NCI-H226 (cell line): Measurements from ENCODE around the gene ATG4D.

Source experiments
- DNase-seq: peaks from one replicate; pipeline ENCODE4 v3.0.0-alpha.2; 2015

ATG4D gene

DNA sequence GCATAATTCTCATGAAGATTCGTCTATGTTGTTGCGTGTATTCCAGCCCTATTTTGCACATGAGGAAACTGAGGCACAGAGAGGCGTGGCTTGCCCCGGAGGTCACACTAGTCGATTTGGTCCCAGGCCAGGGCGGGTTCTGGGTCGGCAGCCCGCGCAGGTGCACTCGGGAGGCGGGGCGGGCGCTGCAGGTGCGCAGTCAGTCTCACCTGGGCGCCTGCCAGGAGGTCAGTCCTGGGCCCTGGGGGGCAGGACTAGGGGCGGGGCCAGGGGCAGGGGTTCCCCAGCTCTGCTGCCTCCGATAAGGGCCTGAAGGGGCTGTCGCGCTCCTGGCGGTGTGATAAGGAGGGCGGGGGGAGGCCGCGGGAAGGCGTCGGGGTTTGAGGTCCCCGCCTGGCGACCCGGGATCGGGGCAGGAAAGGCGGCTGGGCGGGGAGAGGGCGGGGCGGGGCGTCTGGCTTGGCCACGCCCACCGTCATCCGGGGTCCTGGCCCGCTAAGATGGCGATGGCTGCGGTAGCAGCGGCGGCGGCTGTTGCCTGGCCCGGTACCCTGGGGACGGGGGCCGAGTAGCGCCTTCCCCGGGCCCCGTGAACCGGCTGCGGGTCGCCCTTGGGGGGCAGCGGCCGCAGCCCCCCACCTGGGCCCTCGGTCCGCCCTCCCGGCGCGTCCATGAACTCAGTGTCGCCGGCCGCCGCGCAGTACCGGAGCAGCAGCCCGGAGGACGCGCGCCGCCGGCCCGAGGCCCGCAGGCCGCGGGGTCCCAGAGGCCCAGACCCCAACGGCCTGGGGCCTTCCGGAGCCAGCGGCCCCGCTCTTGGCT lies at the start of gene ATG4D:
Gene ATG4D, plus strand, starts transcription at position 485 of the 822 bp plus-strand sequence. Its CDS starts 187 bp downstream, at position 672.
- DNase-seq = peak; percentile 49

DNA sequence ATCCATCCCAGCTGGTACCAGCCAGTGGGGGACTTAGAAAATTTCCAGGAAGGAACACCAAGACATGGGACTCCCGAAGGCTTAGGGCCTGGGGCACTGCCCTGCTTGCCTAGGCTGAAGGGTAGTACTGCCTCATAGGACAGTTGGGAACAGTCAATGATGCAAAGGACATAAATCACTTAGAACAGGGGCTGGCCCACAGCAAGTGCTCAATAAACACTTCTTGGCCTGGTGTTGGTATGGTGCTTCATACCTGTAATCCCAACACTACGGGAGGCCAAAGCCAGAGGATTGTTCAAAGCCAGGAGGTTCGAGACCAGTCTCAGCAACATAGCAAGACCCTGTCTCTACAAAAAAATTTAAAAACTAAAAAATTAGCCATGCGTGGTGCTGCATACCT lies 46.3 kb upstream of the ATG4D start:
- DNase-seq = no peak

DNA sequence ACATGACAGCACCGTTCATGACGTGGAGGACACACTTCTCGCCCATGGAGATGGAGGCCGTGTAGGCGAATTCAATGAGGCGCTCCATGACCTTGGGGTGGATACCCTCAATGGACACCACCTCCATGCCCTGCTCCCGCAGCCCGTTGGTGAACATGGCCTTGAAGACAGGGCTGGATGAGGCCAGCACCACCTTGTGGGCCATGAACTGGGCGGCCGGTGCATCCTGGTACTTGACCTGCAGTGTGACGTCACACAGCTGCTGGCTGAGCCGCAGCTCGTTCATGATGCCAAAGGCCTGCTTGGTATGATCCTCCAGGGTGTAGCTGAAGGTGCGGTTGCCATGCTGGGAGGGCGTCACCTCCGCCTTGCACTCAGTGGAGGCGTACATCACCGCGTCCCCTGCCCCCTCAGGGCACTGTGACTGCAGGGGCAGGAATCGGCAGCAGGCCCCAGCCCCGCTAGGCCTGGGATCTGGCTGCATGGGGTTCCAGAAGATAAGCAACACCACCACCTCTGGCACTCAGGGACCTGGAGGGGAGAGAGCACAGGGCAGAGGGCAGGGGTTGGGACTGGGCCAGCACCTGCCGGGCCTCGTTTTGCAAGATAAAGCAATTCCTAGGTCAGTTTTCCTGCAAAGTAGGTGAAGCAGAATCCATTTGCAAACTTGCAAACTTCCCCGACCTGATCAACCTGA lies 44.0 kb upstream of the ATG4D start:
- no peak for DNase-seq

DNA sequence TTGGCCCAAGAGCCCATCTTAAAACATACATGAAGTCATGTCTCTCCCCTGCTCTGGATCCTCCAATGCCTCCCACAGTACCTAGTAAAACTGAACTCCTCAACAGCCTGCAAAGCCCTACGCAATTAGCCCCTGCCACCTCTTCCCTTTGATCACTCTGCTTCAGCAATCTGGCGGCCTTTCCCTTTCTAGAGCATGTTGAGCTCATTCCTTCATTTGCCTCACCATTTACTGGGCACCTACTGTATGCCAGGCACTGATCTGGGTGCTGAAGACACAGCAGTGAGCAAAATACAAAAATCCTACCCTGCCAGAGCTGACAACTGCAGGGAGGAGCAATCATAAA lies 43.5 kb upstream of the ATG4D start:
- DNase-seq = no peak

DNA sequence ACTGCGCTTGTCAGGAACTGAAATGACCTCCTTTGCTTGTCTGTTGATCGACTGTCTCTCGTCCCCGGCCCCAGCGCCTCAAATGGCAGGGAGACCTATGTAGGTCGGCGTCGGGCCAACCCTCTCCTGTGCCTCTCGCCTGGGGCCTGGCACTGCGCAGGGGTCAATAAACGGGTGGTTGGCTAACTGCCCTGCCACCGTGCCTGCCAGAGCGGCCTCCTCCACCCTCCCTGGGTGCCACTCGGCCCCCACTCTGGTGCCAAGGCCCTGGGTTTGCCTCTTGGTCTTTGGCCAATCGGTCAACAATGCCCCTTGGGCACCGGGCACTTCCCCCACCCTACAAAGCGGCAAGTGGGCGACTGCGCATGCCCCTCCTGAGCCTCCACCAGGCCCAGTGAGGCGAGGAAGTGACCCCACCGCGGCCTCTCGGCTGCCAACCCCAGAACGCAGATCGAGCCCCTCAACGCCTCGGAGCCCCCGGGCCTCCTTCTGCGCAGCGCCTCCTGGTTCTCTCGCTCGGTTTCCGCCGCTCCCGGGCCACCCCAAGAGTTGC lies 41.7 kb upstream of the ATG4D start:
- peak; percentile 14 for DNase-seq

DNA sequence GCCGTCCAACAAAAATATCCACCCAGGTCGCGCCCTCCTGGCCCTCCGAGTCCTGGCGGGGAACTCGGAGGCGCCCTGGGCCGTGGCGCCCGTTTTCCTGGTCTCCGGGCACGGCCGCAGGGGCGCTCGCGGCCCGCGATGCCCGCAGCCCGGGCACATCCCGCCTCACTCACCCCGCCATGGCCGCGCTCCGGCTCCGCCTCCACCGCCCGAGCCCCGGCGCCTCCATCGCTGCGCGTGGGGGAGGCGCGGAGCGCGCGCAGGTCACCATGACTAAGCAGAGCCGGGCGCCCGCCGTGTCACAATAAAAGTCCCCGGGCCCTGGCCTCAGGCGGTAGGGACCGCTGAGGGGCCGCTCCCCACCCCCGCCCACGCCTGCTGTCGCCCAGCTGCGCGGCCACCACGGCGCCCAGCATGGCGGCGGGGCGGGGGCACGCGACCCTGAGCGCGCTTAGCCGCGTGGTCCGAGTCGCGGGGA lies 41.1 kb upstream of the ATG4D start:
- DNase-seq = peak; percentile 77

DNA sequence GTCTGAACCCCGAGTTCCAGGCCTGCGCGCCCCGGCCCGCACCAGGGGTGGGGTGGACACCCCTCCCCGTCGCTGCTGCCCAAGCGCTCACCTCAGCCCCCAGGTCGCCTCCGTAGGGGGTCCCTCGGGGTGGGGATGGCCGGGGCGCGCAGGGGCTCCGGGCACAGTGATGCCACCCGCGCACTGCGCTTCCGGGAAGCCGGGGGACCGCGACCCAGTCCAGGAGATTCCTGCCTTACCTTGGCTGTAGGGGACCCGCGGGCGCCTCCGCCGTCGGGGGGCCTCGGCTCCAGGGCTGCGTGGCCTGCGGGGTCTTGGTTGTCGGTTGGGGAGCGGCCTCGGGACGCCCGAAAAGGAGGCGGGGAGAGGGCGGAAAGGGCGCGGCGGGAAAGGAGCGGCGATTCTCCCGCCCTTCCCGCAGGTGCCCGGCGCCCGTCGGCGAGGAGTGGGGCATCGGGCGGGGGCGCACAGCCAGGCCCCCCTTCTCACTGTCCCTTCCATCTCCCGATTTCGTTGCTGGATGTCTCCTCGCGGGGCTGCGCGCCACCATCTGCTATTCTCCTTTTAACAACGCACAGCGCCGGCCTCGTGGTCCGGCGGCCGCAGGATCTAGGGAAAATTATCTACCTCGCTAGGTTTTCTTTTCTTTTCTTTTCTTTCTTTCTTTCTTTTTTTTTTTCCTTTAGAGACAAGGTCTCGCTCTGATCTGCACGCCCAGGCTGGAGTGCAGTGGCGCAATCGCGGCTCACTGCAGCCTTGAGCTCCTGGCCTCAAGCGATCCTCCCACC lies 40.5 kb upstream of the ATG4D start, which contains the start of gene KEAP1:
Gene KEAP1, minus strand, starts transcription at position 355 of the 788 bp plus-strand sequence. CDS start 3,323 bp downstream, outside the sequence.
- DNase-seq = peak; percentile 12

DNA sequence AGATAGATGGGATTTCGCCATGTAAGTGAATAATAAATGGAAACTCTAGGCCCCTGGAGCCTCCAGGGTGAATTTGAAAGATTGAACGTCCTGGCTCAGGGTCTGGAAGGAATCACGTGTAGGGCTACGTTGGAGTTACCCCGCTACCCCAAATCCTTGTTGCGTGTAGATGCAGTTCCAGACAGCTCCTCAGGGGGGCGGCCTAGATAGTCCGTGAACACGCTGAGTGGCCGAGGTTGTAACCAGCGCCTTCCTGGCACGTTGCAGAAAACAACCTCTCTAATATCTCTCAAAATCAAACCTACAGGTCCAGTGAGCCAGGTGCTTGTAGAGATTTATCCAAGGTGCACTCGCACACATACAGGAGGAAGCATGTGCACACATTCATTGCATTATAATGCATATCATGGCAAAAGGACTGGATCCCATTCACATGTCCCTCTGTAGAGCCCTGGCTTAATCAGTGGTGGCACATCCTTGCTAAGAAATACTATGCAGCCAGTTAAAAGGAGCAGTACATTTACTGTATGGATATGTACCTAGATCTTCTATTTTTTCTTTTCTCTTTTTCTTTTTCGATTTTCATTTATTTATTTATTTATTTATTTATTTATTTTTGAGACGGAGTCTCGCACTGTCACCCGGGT lies 38.0 kb upstream of the ATG4D start:
- DNase-seq = peak; percentile 35

DNA sequence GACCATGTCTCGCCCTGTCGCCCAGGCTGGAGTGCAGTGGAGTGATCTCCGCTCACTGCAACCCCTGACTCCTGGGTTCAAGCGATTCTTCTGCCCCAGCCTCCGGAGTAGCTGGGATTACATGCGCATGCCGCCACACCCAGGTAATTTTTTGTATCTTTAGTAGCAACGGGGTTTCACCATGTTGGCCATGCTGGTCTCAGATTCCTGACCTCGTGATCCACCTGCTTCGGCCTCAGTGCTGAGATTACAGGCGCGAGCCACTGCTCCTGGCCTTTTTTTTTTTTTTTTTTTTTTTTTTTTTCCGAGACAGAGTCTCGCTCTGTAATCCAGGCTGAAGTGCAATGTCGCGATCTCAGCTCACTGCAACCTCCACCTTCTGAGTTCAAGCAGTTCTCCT lies 35.7 kb upstream of the ATG4D start:
- no peak for DNase-seq

DNA sequence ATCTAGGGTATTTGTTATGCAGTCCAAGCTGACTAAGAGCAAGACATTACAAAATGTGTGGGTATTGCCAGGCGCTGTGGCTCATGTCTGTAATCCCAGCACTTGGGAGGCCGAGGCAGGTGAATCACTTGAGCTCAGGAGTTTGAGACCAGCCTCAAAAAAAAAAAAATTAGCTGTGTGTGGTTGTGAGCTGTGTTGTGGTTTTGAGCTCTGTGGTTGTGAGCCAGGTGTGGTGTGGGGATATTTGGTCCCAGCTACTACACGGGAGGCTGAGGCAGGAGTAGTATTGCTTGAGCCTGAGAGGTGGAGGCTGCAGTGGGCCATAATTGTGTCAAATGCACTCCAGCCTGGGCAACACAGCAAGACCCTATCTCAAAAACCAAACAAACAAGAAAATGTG lies 35.0 kb upstream of the ATG4D start:
- DNase-seq = no peak

DNA sequence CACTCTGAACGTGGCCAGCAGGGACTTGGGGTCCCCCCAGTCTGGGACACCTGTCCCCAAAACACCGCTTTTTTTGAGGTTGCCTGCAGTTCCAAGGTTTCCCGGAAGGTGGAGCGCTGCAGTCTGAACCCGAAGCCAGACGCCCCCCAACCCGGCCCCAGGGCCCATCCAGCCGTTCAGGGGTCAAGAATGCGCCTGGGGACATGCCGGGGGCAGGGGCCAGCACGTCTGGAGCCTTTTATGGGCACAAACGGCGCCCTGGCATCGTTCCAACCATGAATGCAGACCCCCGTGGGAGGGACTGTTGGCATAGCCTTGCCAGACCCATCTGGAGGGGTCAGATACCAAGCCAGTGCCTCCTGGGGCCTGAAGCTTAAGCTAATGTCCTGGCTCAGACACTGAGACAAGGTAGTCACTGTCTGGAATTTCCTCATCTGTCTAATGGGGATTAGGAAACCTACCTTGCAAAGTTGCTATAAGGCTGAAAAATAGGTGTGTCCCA lies 33.4 kb upstream of the ATG4D start:
- DNase-seq = peak; percentile 20

DNA sequence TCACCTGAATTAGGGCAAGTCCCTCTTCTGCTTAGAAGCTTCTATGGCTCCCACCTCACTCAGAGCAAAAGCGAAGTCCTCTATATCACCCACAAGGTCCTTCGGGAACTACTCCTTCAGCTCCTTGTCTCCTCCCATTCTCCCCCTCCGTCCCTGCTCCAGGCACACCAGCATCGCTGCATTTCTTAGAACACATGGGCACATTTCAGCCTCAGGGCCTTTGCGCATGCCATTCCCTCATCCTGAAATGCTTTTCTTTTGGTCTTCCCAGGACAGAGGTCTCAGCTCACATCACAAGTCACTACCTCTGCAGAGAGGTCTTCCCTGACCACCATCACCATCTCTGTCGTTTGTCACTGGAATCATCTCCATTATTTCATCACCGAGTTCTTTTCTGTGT lies 30.5 kb upstream of the ATG4D start:
- no peak for DNase-seq

DNA sequence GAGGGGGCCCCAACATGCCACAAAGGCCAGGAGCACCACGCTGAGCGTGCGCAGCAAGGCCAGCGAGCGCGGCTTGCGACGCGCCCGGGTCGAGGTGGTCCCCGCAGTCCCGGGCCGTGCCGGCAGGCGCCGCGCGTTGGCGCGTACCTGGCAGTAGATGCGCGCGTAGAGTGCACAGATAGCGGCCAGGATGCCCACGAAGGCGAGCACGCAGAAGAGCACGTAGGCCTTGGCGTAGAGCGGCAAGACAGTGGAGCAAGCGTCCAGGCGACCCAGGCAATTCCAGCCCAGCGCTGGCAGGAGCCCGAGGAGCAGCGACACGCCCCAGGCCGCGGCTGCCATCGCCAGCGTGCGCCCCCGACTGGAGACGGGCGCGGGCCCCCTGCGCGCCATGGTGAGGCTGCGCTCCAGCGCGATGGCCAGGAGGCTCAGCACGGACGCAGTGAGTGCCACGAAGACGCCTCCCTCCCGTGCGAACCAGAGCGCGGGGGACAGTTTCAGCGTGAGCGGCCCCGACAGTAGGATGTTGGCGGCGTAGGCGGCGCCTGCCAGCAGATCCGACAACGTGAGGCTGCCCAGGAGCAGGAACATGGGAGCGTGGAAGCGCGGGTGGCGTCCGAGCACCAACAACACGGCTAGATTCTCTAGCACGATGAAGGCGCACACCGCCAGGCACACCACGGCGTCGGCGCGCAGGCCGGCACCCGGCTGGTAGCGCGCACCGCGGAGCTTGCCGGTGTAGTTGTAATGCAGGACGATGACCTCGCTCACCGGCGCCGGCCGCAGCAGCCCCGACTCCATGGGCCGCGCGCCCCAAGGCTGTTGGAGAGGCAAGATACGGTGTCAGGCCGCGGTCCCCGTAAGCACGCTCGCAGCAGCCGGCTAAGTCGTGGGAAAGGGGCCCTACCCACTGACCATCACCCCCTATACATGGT lies 29.2 kb upstream of the ATG4D start:
- DNase-seq = no peak

DNA sequence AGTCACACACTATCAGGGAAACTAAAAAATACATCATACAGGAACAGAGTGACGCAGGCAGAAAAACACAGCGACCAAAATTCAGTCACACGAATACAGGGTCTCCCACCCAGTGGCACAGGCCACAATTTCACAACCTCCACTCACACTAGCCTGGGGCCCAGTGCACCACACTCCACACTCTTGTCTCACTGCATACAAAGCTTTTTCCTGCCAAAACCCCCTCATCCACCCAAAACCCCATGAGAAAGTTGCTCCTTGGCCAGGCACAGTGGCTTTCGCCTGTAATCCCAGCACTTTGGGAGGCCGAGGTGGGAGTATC lies 27.7 kb upstream of the ATG4D start:
- DNase-seq = no peak

DNA sequence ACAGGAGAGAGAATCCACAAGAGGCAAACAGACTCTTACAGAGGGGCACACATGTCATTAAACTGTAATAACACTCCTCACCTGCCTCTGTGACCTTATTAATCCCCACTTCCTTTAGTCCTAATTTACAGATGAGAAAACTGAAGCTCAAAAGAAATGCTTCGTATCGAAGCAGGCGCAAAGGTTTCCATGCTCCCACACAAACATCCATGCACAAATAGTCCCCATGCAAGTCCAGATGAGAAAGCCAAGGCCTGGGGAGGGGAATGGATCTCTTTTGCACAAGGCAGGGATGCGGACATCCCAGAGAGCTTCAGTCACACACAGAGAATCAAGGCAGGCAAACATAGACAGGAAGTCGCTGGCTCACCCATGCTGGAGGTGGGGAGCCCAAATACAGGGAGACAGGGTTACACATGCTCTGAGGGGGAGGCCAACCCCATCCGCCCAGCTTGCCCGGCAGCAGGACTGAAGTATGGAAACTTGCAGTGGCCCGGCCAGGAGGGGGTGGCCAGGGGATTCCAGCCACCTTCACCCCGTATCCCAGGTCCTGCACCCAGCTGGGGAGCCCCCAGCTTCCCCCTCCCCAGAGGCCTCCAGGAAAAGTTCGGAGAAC lies 26.9 kb upstream of the ATG4D start:
- peak; percentile 5 for DNase-seq

DNA sequence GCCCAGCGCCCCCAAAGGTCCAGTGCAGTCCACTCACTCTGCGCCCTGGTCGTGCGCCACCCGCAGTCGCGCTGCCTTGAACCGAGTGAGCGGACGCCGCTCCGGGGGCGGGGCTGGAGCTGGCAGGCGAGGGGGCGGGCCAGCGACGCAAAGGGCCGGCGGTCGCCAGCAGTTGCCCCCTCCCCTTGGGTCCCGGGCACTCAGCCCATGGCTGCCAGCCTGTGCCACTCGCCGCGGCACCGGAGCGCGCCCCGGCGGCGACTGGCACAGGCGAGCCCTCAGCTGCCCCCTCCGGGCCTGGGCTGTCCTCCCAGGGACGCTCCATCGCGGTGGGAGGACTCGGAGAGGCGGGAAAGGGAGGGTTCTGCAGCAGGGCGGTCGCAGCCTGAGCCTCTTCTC lies 26.3 kb upstream of the ATG4D start, which contains the start of gene S1PR5:
Gene S1PR5, minus strand, starts transcription at position 87 of the 399 bp plus-strand sequence. CDS start 2,436 bp downstream, outside the sequence.
- DNase-seq = peak; percentile 47

DNA sequence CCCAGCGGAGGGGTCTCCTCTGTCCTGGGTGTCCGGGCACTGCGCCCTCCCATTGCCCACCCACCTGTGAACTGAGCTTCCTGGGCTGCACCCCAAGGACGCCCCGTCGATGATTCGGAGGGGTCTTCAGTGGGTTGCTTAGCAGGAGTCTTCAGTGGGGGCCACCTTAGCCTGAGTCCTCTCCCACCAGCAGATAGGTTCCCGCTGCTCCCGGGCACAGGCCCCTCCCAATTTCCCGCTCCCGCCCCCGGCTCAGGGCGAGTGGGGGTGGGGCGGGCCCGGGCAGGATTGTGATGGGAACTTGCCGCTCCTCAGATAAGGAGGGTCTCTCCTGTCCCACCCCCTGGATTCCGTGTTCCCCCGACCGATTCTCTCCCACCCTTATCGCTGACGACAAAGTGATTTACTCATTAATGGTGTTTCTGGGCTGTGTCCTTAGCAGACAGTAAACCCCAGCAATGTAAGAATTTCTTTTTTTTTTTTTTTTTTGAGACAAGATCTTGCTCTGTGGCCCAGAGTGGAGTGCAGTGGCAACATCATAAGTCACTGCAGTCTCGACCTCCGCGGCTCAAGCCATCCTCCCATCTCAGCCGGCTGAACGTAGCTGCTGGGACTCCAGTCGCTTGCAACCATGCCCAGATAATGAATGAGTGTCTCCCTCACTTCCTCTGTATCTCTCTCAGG lies 25.8 kb upstream of the ATG4D start:
- DNase-seq = peak; percentile 26

DNA sequence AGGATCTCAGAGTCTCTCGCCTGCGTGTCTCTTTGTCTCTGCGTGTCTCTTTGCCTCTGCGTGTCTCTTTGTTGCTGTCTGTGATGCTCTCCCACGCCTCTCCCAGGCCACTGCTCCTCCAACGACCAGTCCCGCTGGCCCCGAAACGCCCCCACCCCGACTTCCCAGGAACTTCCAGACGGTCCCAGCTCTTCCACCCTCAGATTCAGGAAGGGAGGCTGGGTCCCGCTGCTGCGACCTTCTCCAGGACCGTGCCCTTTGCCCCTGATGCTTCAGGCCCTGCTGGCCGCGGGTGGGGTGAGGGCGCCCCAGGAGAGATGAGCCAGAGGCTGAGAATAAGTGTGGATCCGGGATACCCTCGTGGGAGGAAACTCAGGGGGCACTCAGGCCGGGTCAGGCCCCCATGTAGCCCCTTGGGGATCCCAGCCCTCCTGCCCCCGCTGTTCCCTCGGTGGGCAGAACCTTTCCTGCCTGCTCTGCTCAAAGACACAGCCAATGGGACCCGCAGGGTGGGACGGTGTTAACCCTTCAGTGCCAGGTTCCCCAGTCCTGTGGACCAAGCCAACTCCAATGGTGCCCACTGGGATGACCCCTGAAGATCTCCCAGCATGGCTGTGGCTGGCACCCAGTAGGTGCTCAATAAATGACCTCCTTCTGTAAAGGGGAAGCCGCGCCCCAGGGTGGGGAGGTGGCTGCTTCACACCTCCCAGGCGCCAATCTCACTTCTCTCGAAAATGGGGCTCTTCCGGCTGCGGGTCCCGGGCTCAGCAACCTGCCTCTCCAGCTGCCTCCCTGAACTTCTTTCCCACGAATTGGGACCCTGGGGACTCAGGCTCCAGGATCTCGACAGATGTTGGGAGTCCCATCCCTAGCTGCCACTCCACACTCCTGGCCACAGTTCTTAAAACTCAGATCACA lies 25.0 kb upstream of the ATG4D start:
- no peak for DNase-seq

DNA sequence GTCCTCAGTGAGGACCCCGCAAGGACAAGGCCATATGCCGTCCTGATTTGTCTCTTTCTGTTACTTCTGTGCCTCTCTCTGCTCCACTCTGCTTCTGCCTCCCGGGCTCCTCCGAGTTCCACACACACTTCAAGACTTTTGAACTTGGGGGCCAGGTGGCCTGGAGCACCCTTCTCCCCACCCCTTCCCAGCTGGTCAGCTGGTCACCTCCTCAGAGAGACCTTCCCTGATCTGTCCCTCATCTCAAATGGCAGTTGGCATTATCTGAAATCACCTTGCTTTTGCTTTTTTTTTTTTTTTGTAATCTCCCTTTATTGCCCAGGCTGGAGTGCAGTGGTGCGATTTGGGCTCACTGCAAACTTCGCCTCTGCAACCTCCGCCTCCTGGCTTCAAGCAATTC lies 24.3 kb upstream of the ATG4D start:
- no peak for DNase-seq
